Lower leg skin (tissue), 3 donors: ENCODE results near the gene OSBPL5.

Experiments
- POLR2A ChIP-seq, 2 donors: fragments of 450-650 bp; IDR thresholded peaks; one replicate each; pipeline ENCODE4 v1.6.1; 2016 to 2017; ENCODE audit warnings: antibody characterized with exemption in 2 of 2, mild to moderate bottlenecking in 1 of 2, moderate library complexity in 1 of 2
- TF ChIP-seq, protein P1 (sequence below), 3 donors: fragments of 450-650 bp; IDR thresholded peaks; one replicate each; pipeline ENCODE4 v1.5.1; 2016; ENCODE audit warnings: antibody characterized with exemption in 3 of 3, mild to moderate bottlenecking in 3 of 3, moderate library complexity in 2 of 3

DNA sequence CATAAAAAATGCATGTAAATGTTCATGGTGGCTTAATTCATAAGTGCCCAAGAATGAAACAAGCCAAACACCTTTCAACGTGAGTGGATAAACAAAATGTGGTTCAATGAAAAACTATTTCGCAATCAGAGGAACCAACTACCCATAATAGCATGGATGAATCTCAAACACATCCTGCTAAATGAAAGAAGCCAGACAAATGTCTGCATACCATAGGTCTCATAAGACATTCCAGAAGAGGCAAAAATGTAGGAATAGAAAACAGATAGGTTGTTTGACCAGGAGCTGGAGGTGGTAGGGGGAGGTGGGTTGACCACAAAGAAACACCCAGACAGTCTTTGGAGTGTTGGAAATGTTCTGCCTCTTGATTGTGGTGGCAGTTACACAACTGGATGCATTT lies 13.2 kb upstream of the OSBPL5 start:
- TF ChIP-seq, protein P1, sequence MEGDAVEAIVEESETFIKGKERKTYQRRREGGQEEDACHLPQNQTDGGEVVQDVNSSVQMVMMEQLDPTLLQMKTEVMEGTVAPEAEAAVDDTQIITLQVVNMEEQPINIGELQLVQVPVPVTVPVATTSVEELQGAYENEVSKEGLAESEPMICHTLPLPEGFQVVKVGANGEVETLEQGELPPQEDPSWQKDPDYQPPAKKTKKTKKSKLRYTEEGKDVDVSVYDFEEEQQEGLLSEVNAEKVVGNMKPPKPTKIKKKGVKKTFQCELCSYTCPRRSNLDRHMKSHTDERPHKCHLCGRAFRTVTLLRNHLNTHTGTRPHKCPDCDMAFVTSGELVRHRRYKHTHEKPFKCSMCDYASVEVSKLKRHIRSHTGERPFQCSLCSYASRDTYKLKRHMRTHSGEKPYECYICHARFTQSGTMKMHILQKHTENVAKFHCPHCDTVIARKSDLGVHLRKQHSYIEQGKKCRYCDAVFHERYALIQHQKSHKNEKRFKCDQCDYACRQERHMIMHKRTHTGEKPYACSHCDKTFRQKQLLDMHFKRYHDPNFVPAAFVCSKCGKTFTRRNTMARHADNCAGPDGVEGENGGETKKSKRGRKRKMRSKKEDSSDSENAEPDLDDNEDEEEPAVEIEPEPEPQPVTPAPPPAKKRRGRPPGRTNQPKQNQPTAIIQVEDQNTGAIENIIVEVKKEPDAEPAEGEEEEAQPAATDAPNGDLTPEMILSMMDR (IDR thresholded peaks at IDR 0.05): no peak
- TF ChIP-seq POLR2A (IDR thresholded peaks at IDR 0.05): no peak
